ENCODE measurements around the gene IFIT2. TPM values are rescaled to one million over a fixed set of nuclear protein-coding genes. Genes with fewer than 3 reads are reported as not detected.

The IFIT2 gene
- total RNA-seq, 1 experiment from 2014 or later: 31.6 TPM

GRCh38 chr10:89346405-89347254 lies 44.8 kb downstream of the IFIT2 start:
- Histone ChIP-seq H3K27ac (ENCODE audit: low read length) (peak overlapping the region; percentile 27; the same call in 1 of the 2 replicates), H3K9me3 (ENCODE audit: control insufficient read depth, insufficient read depth, low read depth, low read length) (no peaks in the 10 kb centered on the region), H3K4me3 (ENCODE audit: low read depth in 2 of 2, low read length in 2 of 2) (no peak overlapping the region), H3K36me3 (ENCODE audit: control insufficient read depth, insufficient read depth, low read length) (no peaks in the 10 kb centered on the region), H3K4me1 (ENCODE audit: control insufficient read depth, insufficient read depth, low read length) (peaks cover 9% of the 10 kb centered on the region), H3K27me3 (ENCODE audit: control insufficient read depth, insufficient read depth, low read length) (no peaks in the 10 kb centered on the region)
- ATAC-seq (no peak), DNase-seq (ENCODE audit: low read depth, low spot score) (no peak)
- TF ChIP-seq SIN3A (IDR thresholded peaks at IDR 0.05; ENCODE audit: borderline replicate concordance, insufficient read depth, low read depth, low read length) (no peak), TCF7L2 (IDR thresholded peaks at IDR 0.05; ENCODE audit: low read depth, low read length) (no peak), POLR2AphosphoS5 (IDR thresholded peaks at IDR 0.05; ENCODE audit: low read depth, low read length) (no peak)
- TF ChIP-seq, protein P1, sequence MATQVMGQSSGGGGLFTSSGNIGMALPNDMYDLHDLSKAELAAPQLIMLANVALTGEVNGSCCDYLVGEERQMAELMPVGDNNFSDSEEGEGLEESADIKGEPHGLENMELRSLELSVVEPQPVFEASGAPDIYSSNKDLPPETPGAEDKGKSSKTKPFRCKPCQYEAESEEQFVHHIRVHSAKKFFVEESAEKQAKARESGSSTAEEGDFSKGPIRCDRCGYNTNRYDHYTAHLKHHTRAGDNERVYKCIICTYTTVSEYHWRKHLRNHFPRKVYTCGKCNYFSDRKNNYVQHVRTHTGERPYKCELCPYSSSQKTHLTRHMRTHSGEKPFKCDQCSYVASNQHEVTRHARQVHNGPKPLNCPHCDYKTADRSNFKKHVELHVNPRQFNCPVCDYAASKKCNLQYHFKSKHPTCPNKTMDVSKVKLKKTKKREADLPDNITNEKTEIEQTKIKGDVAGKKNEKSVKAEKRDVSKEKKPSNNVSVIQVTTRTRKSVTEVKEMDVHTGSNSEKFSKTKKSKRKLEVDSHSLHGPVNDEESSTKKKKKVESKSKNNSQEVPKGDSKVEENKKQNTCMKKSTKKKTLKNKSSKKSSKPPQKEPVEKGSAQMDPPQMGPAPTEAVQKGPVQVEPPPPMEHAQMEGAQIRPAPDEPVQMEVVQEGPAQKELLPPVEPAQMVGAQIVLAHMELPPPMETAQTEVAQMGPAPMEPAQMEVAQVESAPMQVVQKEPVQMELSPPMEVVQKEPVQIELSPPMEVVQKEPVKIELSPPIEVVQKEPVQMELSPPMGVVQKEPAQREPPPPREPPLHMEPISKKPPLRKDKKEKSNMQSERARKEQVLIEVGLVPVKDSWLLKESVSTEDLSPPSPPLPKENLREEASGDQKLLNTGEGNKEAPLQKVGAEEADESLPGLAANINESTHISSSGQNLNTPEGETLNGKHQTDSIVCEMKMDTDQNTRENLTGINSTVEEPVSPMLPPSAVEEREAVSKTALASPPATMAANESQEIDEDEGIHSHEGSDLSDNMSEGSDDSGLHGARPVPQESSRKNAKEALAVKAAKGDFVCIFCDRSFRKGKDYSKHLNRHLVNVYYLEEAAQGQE (IDR thresholded peaks at IDR 0.05; ENCODE audit: insufficient read depth in 1 of 2, low read depth in 2 of 2, low read length in 1 of 2): no peak
- TF ChIP-seq, protein P2, sequence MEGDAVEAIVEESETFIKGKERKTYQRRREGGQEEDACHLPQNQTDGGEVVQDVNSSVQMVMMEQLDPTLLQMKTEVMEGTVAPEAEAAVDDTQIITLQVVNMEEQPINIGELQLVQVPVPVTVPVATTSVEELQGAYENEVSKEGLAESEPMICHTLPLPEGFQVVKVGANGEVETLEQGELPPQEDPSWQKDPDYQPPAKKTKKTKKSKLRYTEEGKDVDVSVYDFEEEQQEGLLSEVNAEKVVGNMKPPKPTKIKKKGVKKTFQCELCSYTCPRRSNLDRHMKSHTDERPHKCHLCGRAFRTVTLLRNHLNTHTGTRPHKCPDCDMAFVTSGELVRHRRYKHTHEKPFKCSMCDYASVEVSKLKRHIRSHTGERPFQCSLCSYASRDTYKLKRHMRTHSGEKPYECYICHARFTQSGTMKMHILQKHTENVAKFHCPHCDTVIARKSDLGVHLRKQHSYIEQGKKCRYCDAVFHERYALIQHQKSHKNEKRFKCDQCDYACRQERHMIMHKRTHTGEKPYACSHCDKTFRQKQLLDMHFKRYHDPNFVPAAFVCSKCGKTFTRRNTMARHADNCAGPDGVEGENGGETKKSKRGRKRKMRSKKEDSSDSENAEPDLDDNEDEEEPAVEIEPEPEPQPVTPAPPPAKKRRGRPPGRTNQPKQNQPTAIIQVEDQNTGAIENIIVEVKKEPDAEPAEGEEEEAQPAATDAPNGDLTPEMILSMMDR (IDR thresholded peaks at IDR 0.05): no peak
- in situ Hi-C loops (cut with HindIII; ENCODE audit: low pct_unique_long_range_greater_than_20kb, low sequenced_read_pairs): no loop called here
- no TSS peak for BruUV-seq (replicated peaks)
- ChIA-PET CTCF (no interaction called here), POLR2A (no interaction called here)
- intact Hi-C loops (cut with micrococcal nuclease; ENCODE audit: unreplicated experiment): no loop called here

- CTCF ChIA-PET: no interaction called here
- Histone ChIP-seq H3K36me3 (ENCODE audit: control insufficient read depth, insufficient read depth, low read length) (no peaks in the 10 kb centered on the region), H3K4me3 (ENCODE audit: low read depth in 2 of 2, low read length in 2 of 2) (no peak overlapping the region), H3K27me3 (ENCODE audit: control insufficient read depth, insufficient read depth, low read length) (no peaks in the 10 kb centered on the region), H3K9me3 (ENCODE audit: control insufficient read depth, insufficient read depth, low read depth, low read length) (no peaks in the 10 kb centered on the region), H3K4me1 (ENCODE audit: control insufficient read depth, insufficient read depth, low read length) (peaks cover 19% of the 10 kb centered on the region), H3K27ac (ENCODE audit: low read length) (peak overlapping the region; percentile 52)
- intact Hi-C loops (cut with micrococcal nuclease; ENCODE audit: unreplicated experiment) (no loop called here), in situ Hi-C loops (cut with HindIII; ENCODE audit: low pct_unique_long_range_greater_than_20kb, low sequenced_read_pairs) (no loop called here)
- TF ChIP-seq, protein P2 (IDR thresholded peaks at IDR 0.05): no peak
- TF ChIP-seq POLR2AphosphoS5 (IDR thresholded peaks at IDR 0.05; ENCODE audit: low read depth, low read length): no peak
- no peak for TF ChIP-seq TCF7L2 (IDR thresholded peaks at IDR 0.05; ENCODE audit: low read depth, low read length)
- no peak for TF ChIP-seq SIN3A (IDR thresholded peaks at IDR 0.05; ENCODE audit: borderline replicate concordance, insufficient read depth, low read depth, low read length)
- DNase-seq (ENCODE audit: low read depth, low spot score): no peak
- no peak for ATAC-seq
- no TSS peak for BruUV-seq (replicated peaks)
- POLR2A ChIA-PET: no interaction called here
Measured at GRCh38 chr10:89347701-89348457, 46.0 kb downstream of the IFIT2 start.
